Measurements from ENCODE around the gene TIAM1.

TIAM1 gene

DNA sequence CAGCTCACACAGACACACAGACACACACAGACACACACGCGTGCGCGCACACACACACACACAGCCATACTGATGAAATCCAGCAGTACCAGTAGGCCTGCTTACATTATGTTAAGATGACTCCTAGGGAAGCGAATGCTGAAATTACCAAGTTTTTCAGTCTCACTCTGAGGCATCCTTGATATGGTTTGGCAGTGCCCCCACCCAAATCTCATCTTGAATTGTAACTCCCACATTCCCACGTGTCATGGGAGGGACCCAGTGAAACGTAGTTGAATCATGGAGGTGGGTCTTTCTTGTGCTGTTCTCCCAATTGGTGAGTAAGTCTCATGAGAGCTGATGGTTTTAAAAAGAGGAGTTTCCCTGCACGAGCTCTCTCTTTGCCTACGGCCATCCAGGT is 64.1 kb downstream of the TIAM1 start:
- no peak overlapping the region for H3K14ac ChIP-seq (ENCODE audit: low read length)
- no peak overlapping the region for H3K18ac ChIP-seq (ENCODE audit: low read length)
- no peak overlapping the region for H3K27ac ChIP-seq (replicated peaks; ENCODE audit: low read length)
- no peak overlapping the region for H4K91ac ChIP-seq (ENCODE audit: low read depth, low read length, poor library complexity)
- no peak overlapping the region for H2BK12ac ChIP-seq (ENCODE audit: low read length)
- no peak for DNase-seq (ENCODE audit: low spot score)
- peaks cover 0 to 3% of the 10 kb centered on the region in 2 donors for H3K4me1 ChIP-seq (ENCODE audit: control insufficient read depth in 2 of 2, insufficient read depth in 1 of 2, low read depth in 1 of 2, low read length in 2 of 2)
- H3K4me3 ChIP-seq (ENCODE audit: low read length in 2 of 2) = no peak overlapping the region
- no peak overlapping the region for H3K4ac ChIP-seq (ENCODE audit: low read length)
- WGBS, 2 donors (ENCODE audit: extremely low coverage in 2 of 2, insufficient read length in 2 of 2, insufficient replicate concordance in 1 of 2) = no CpG with 5 or more reads among the region's 9 CpGs
- no peak overlapping the region for H3K4me2 ChIP-seq (ENCODE audit: insufficient read depth, low read length, poor library complexity, severe bottlenecking)
- H4K8ac ChIP-seq (ENCODE audit: low read depth, low read length) = no peak overlapping the region
- H2BK120ac ChIP-seq (ENCODE audit: low read depth, low read length) = no peak overlapping the region
- no peaks in the 10 kb centered on the region for H3K36me3 ChIP-seq (replicated peaks in 1 of 2; ENCODE audit: control insufficient read depth in 2 of 2, insufficient read depth in 2 of 2, low read length in 2 of 2)
- no peak overlapping the region for H2BK5ac ChIP-seq (ENCODE audit: low read length)
- no peaks in the 10 kb centered on the region for H3K79me1 ChIP-seq (ENCODE audit: low read depth, low read length)
- no peak overlapping the region for H2BK15ac ChIP-seq (ENCODE audit: low read length)
- no peak overlapping the region for H3K23ac ChIP-seq (ENCODE audit: low read depth, low read length, poor library complexity)
- H3K9ac ChIP-seq (ENCODE audit: low read depth, low read length, poor library complexity) = no peak overlapping the region
- H3K9me3 ChIP-seq (replicated peaks in 1 of 2; ENCODE audit: control insufficient read depth in 2 of 2, insufficient read depth in 1 of 2, low read depth in 1 of 2, low read length in 2 of 2) = no peaks in the 10 kb centered on the region
- H2AFZ ChIP-seq (ENCODE audit: low read length) = no peak overlapping the region
- H3K27me3 ChIP-seq (ENCODE audit: control insufficient read depth in 3 of 3, insufficient read depth in 3 of 3, low read depth in 1 of 3, low read length in 3 of 3) = no peaks in the 10 kb centered on the region
- no peak overlapping the region for H2AK5ac ChIP-seq (ENCODE audit: low read depth, low read length)

DNA sequence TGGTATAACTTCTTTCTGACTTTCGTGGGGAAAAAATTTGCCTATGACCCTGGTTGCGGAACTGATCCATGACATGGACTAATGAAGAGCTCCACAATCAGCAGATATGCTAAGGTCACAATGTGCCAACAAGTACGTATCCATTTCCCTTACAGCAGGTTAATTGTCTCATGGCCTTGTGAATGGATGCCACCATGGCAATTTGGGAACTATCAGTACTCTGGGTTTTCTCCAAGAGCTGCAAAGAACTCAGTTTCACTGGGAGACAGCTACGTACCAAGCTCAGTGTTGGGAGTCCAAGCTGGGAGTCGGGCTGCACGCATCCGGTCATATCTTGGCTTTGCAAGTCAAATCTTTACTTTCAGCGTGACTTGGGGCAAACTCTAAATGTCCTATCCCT is 64.8 kb downstream of the TIAM1 start:
- H3K4me2 ChIP-seq (ENCODE audit: insufficient read depth, low read length, poor library complexity, severe bottlenecking) = no peak overlapping the region
- no peak overlapping the region for H2AK5ac ChIP-seq (ENCODE audit: low read depth, low read length)
- peaks cover 0 to 3% of the 10 kb centered on the region in 2 donors for H3K36me3 ChIP-seq (replicated peaks in 1 of 2; ENCODE audit: control insufficient read depth in 2 of 2, insufficient read depth in 2 of 2, low read length in 2 of 2)
- H3K27ac ChIP-seq (replicated peaks; ENCODE audit: low read length) = no peak overlapping the region
- no peak overlapping the region for H4K8ac ChIP-seq (ENCODE audit: low read depth, low read length)
- H2BK120ac ChIP-seq (ENCODE audit: low read depth, low read length) = no peak overlapping the region
- no peak overlapping the region for H2BK5ac ChIP-seq (ENCODE audit: low read length)
- no peaks in the 10 kb centered on the region for H3K27me3 ChIP-seq (ENCODE audit: control insufficient read depth in 3 of 3, insufficient read depth in 3 of 3, low read depth in 1 of 3, low read length in 3 of 3)
- H4K91ac ChIP-seq (ENCODE audit: low read depth, low read length, poor library complexity) = no peak overlapping the region
- H3K4me3 ChIP-seq (ENCODE audit: low read length in 2 of 2) = no peak overlapping the region
- DNase-seq (ENCODE audit: low spot score) = no peak
- H3K4me1 ChIP-seq (ENCODE audit: control insufficient read depth in 2 of 2, insufficient read depth in 1 of 2, low read depth in 1 of 2, low read length in 2 of 2) = peaks cover 0 to 1% of the 10 kb centered on the region in 2 donors
- no peak overlapping the region for H3K23ac ChIP-seq (ENCODE audit: low read depth, low read length, poor library complexity)
- H2BK12ac ChIP-seq (ENCODE audit: low read length) = no peak overlapping the region
- H2BK15ac ChIP-seq (ENCODE audit: low read length) = no peak overlapping the region
- no peak overlapping the region for H3K4ac ChIP-seq (ENCODE audit: low read length)
- H3K14ac ChIP-seq (ENCODE audit: low read length) = no peak overlapping the region
- no CpG with 5 or more reads among the region's 8 CpGs for WGBS, 2 donors (ENCODE audit: extremely low coverage in 2 of 2, insufficient read length in 2 of 2, insufficient replicate concordance in 1 of 2)
- H3K9me3 ChIP-seq (replicated peaks in 1 of 2; ENCODE audit: control insufficient read depth in 2 of 2, insufficient read depth in 1 of 2, low read depth in 1 of 2, low read length in 2 of 2) = no peaks in the 10 kb centered on the region
- no peaks in the 10 kb centered on the region for H3K79me1 ChIP-seq (ENCODE audit: low read depth, low read length)
- no peak overlapping the region for H3K9ac ChIP-seq (ENCODE audit: low read depth, low read length, poor library complexity)
- H3K18ac ChIP-seq (ENCODE audit: low read length) = no peak overlapping the region
- no peak overlapping the region for H2AFZ ChIP-seq (ENCODE audit: low read length)

DNA sequence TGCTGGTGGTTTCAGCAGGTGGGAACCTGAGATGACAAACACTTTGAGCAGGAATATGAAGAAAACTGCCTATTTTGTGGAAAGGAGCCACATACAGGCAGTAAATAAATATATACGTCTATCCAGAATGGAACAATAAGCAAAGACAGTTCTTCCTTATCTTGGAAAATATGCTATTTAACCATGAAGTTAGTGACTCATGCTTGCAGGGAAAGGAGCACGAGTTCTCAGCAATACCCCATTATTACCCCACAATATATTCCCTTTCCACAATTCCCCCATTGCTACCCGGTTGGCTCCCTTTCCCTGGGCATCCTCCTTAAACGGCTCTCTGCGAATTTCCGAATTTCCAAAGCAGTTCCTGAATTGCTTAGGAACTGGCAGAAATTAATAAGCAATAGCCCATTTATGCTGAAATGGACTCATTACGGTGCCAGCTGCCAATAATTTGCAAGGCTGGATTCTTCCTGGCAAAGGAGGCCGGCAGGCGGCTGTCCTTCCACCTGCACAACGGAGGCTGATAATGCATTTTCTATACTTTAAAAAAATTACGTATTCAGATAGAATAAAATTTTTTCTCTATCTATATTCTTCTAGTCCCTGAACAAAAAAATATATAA is 65.4 kb downstream of the TIAM1 start:
- Histone ChIP-seq H2BK120ac (ENCODE audit: low read depth, low read length) (no peak overlapping the region), H3K9me3 (replicated peaks in 1 of 2; ENCODE audit: control insufficient read depth in 2 of 2, insufficient read depth in 1 of 2, low read depth in 1 of 2, low read length in 2 of 2) (peaks cover 0 to 2% of the 10 kb centered on the region in 2 donors), H3K4ac (ENCODE audit: low read length) (no peak overlapping the region), H2BK12ac (ENCODE audit: low read length) (no peak overlapping the region), H2AFZ (ENCODE audit: low read length) (no peak overlapping the region), H4K91ac (ENCODE audit: low read depth, low read length, poor library complexity) (no peak overlapping the region), H3K4me2 (ENCODE audit: insufficient read depth, low read length, poor library complexity, severe bottlenecking) (no peak overlapping the region), H3K36me3 (replicated peaks in 1 of 2; ENCODE audit: control insufficient read depth in 2 of 2, insufficient read depth in 2 of 2, low read length in 2 of 2) (peaks cover 0 to 3% of the 10 kb centered on the region in 2 donors), H2BK5ac (ENCODE audit: low read length) (no peak overlapping the region), H3K9ac (ENCODE audit: low read depth, low read length, poor library complexity) (no peak overlapping the region), H3K4me3 (ENCODE audit: low read length in 2 of 2) (no peak overlapping the region), H3K27me3 (ENCODE audit: control insufficient read depth in 3 of 3, insufficient read depth in 3 of 3, low read depth in 1 of 3, low read length in 3 of 3) (no peaks in the 10 kb centered on the region), H3K4me1 (ENCODE audit: control insufficient read depth in 2 of 2, insufficient read depth in 1 of 2, low read depth in 1 of 2, low read length in 2 of 2) (peaks cover 0 to 1% of the 10 kb centered on the region in 2 donors), H3K27ac (replicated peaks; ENCODE audit: low read length) (no peak overlapping the region), H2BK15ac (ENCODE audit: low read length) (no peak overlapping the region), H3K23ac (ENCODE audit: low read depth, low read length, poor library complexity) (no peak overlapping the region), H4K8ac (ENCODE audit: low read depth, low read length) (no peak overlapping the region), H2AK5ac (ENCODE audit: low read depth, low read length) (no peak overlapping the region), H3K14ac (ENCODE audit: low read length) (no peak overlapping the region), H3K79me1 (ENCODE audit: low read depth, low read length) (no peaks in the 10 kb centered on the region), H3K18ac (ENCODE audit: low read length) (no peak overlapping the region)
- DNase-seq (ENCODE audit: low spot score) = no peak
- WGBS, 2 donors (ENCODE audit: extremely low coverage in 2 of 2, insufficient read length in 2 of 2, insufficient replicate concordance in 1 of 2) = 100% methylated on average over 1 of the region's 11 CpGs; no CpG with 5 or more reads in 1 of the 2 donors

DNA sequence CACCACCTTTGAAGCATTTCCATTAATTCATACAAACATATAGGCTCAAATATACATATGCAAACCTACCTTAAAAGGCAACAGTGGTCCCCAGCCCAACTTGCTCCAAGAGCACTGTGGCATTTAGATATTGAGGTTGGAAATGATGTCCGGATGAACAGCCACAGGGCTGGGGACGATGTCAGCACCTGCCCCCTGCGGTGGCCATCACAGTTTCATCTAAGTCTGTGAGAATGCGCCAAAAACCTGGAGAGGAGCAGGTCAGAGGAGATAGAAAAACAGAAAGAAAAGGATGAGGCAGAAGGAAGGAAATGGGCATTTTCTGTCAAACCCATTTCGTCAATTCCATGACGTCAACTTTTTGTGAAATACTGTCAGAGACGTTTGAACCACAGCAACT is 67.4 kb downstream of the TIAM1 start:
- Histone ChIP-seq H2AFZ (ENCODE audit: low read length) (no peak overlapping the region), H3K27me3 (ENCODE audit: control insufficient read depth in 3 of 3, insufficient read depth in 3 of 3, low read depth in 1 of 3, low read length in 3 of 3) (no peaks in the 10 kb centered on the region), H3K79me1 (ENCODE audit: low read depth, low read length) (no peaks in the 10 kb centered on the region), H3K4me2 (ENCODE audit: insufficient read depth, low read length, poor library complexity, severe bottlenecking) (no peak overlapping the region), H2BK12ac (ENCODE audit: low read length) (no peak overlapping the region), H3K9ac (ENCODE audit: low read depth, low read length, poor library complexity) (no peak overlapping the region), H3K36me3 (replicated peaks in 1 of 2; ENCODE audit: control insufficient read depth in 2 of 2, insufficient read depth in 2 of 2, low read length in 2 of 2) (peaks cover 0 to 3% of the 10 kb centered on the region in 2 donors), H3K14ac (ENCODE audit: low read length) (no peak overlapping the region), H2BK15ac (ENCODE audit: low read length) (no peak overlapping the region), H3K27ac (replicated peaks; ENCODE audit: low read length) (no peak overlapping the region), H3K9me3 (replicated peaks in 1 of 2; ENCODE audit: control insufficient read depth in 2 of 2, insufficient read depth in 1 of 2, low read depth in 1 of 2, low read length in 2 of 2) (peaks cover 0 to 5% of the 10 kb centered on the region in 2 donors), H2BK5ac (ENCODE audit: low read length) (no peak overlapping the region), H3K23ac (ENCODE audit: low read depth, low read length, poor library complexity) (no peak overlapping the region), H4K91ac (ENCODE audit: low read depth, low read length, poor library complexity) (no peak overlapping the region), H4K8ac (ENCODE audit: low read depth, low read length) (no peak overlapping the region), H2AK5ac (ENCODE audit: low read depth, low read length) (no peak overlapping the region), H3K4me1 (ENCODE audit: control insufficient read depth in 2 of 2, insufficient read depth in 1 of 2, low read depth in 1 of 2, low read length in 2 of 2) (peaks cover 0 to 1% of the 10 kb centered on the region in 2 donors), H3K18ac (ENCODE audit: low read length) (no peak overlapping the region), H3K4ac (ENCODE audit: low read length) (no peak overlapping the region), H2BK120ac (ENCODE audit: low read depth, low read length) (no peak overlapping the region), H3K4me3 (ENCODE audit: low read length in 2 of 2) (no peak overlapping the region)
- whole genome bisulfite sequencing, 2 donors (ENCODE audit: extremely low coverage in 2 of 2, insufficient read length in 2 of 2, insufficient replicate concordance in 1 of 2) = no CpG with 5 or more reads among the region's 7 CpGs
- no peak for DNase-seq (ENCODE audit: low spot score)
